IMR-90 (cell line): ENCODE measurements around the gene SLX4IP. TPM values are rescaled to one million over a fixed set of nuclear protein-coding genes. Genes with fewer than 3 reads are reported as not detected.
A peak's percentile ranks its signal among the peaks of the same experiment; 100 is the strongest.

Experiments used
- ATAC-seq: fragments of 200-7000 bp; cut with Tn5 transposase; 2 replicates; pipeline ENCODE4 v1.9.1; 2020; ENCODE audit warnings: low read depth, mild to moderate bottlenecking, moderate library complexity
- BruUV-seq: library from RNA; stranded (reverse); fragments of 400-500 nt; replicated peaks from 2 replicates; lab custom pipeline; 2021; lab: Mats Ljungman, UMichigan
- CTCF ChIA-PET: fragments of 300-600 bp; formaldehyde crosslinking; extraction: SDS; loops from one replicate; lab custom pipeline; 2021; ENCODE audit warnings: antibody characterized with exemption; lab: Yijun Ruan, JAX
- POLR2A ChIA-PET: fragments of 300-600 bp; sonication (Branson Sonifier 250); formaldehyde crosslinking; loops from one replicate; lab custom pipeline; 2022; ENCODE audit warnings: antibody characterized with exemption; ENCODE audit not compliant: unreplicated experiment; lab: Charles Lee
- DNase-seq: peaks from one replicate; pipeline ENCODE4 v3.0.0; 2013
- H2AFZ ChIP-seq: replicated peaks from 2 replicates; pipeline ENCODE3; 2013; ENCODE audit warnings: low read length, mild to moderate bottlenecking; ENCODE audit not compliant: poor library complexity
- H2AK5ac ChIP-seq: 2 replicates; pipeline ENCODE4 v1.6.1; 2013; ENCODE audit warnings: low read depth, low read length, inconsistent platforms
- H2AK9ac ChIP-seq: replicated peaks from 2 replicates; pipeline ENCODE3; 2013; ENCODE audit warnings: mild to moderate bottlenecking, low read depth, low read length, moderate library complexity; ENCODE audit not compliant: poor library complexity
- H2BK120ac ChIP-seq: 2 replicates; pipeline ENCODE4 v1.6.1; 2013; ENCODE audit warnings: low read depth, low read length, inconsistent platforms
- H2BK15ac ChIP-seq: 3 replicates; pipeline ENCODE4 v1.6.1; 2013; ENCODE audit warnings: low read depth, low read length, inconsistent platforms
- H2BK20ac ChIP-seq: 2 replicates; pipeline ENCODE4 v1.6.1; 2013; ENCODE audit warnings: low read depth, mild to moderate bottlenecking, inconsistent platforms, low read length, moderate library complexity
- H2BK5ac ChIP-seq: 2 replicates; pipeline ENCODE4 v1.6.1; 2013; ENCODE audit warnings: mild to moderate bottlenecking, low read depth, low read length, inconsistent platforms; ENCODE audit not compliant: poor library complexity, severe bottlenecking
- H3K14ac ChIP-seq: replicated peaks from 2 replicates; pipeline ENCODE4 v1.6.1; 2013; ENCODE audit warnings: low read depth, low read length, inconsistent platforms
- H3K18ac ChIP-seq: 2 replicates; pipeline ENCODE4 v1.6.1; 2013; ENCODE audit warnings: low read depth, low read length, control low read depth
- H3K23ac ChIP-seq: 2 replicates; pipeline ENCODE4 v1.6.1; 2013; ENCODE audit warnings: low read depth, low read length, inconsistent platforms
- H3K27ac ChIP-seq: 2 replicates; pipeline ENCODE4 v1.5.1; 2013; ENCODE audit warnings: mild to moderate bottlenecking, control low read depth, low read length; ENCODE audit not compliant: insufficient read depth
- H3K27me3 ChIP-seq: 2 replicates; pipeline ENCODE4 v1.6.1; 2013; ENCODE audit warnings: low read length; ENCODE audit not compliant: control insufficient read depth, insufficient read depth
- H3K36me3 ChIP-seq: 2 replicates; pipeline ENCODE4 v1.6.1; 2013; ENCODE audit warnings: low read length, mixed read lengths; ENCODE audit not compliant: control insufficient read depth, insufficient read depth
- H3K4ac ChIP-seq: 2 replicates; pipeline ENCODE4 v1.6.1; 2013; ENCODE audit warnings: low read depth, low read length, inconsistent platforms
- H3K4me1 ChIP-seq: 2 replicates; pipeline ENCODE4 v1.6.1; 2013; ENCODE audit warnings: low read length, mixed read lengths; ENCODE audit not compliant: control insufficient read depth, insufficient read depth
- H3K4me2 ChIP-seq: 2 replicates; pipeline ENCODE4 v1.6.1; 2013; ENCODE audit warnings: low read depth, mild to moderate bottlenecking, control low read depth, low read length, moderate library complexity
- H3K4me3 ChIP-seq: 2 replicates; pipeline ENCODE4 v1.5.1; 2013; ENCODE audit warnings: low read depth, mild to moderate bottlenecking, control low read depth, low read length, moderate library complexity; ENCODE audit not compliant: insufficient read depth
- H3K56ac ChIP-seq: 2 replicates; pipeline ENCODE4 v1.6.1; 2013; ENCODE audit warnings: low read length, inconsistent platforms; ENCODE audit not compliant: insufficient read depth; ENCODE audit errors: extremely low read depth
- H3K79me1 ChIP-seq, 2 experiments: 2 replicates each; pipeline ENCODE4 v1.6.1; 2013; ENCODE audit warnings: low read length in 2 of 2, inconsistent platforms in 1 of 2, low read depth in 1 of 2
- H3K9ac ChIP-seq: 2 replicates; pipeline ENCODE4 v1.6.1; 2013; ENCODE audit warnings: low read depth, low read length, control low read depth
- H3K9me1 ChIP-seq: 2 replicates; pipeline ENCODE4 v1.6.1; 2013; ENCODE audit warnings: low read length, inconsistent platforms; ENCODE audit not compliant: insufficient read depth
- H3K9me3 ChIP-seq: 2 replicates; pipeline ENCODE4 v1.6.1; 2013; ENCODE audit warnings: low read length; ENCODE audit not compliant: control insufficient read depth, insufficient read depth
- H4K20me1 ChIP-seq: 2 replicates; pipeline ENCODE4 v1.6.1; 2013; ENCODE audit warnings: low read length, inconsistent platforms; ENCODE audit not compliant: insufficient read depth
- H4K5ac ChIP-seq: 2 replicates; pipeline ENCODE4 v1.6.1; 2013; ENCODE audit warnings: mild to moderate bottlenecking, low read depth, low read length, control low read depth
- H4K8ac ChIP-seq, 2 experiments: 2 replicates each; pipeline ENCODE4 v1.6.1; 2013; ENCODE audit warnings: low read depth in 2 of 2, low read length in 2 of 2, control low read depth in 1 of 2, inconsistent platforms in 1 of 2
- H4K91ac ChIP-seq: 2 replicates; pipeline ENCODE4 v1.6.1; 2013; ENCODE audit warnings: low read depth, low read length, inconsistent platforms; ENCODE audit not compliant: insufficient read depth
- CEBPB ChIP-seq: IDR thresholded peaks from 2 replicates; pipeline ENCODE4 v1.6.1; 2012; ENCODE audit warnings: low read depth, low read length, improper control_type of control experiment
- CHD1 ChIP-seq: IDR thresholded peaks from 2 replicates; pipeline ENCODE4 v1.6.1; 2012; ENCODE audit warnings: low read depth, low read length, improper control_type of control experiment
- FOS ChIP-seq: fragments of 150-350 bp; IDR thresholded peaks from 2 replicates; pipeline ENCODE4 v1.6.1; 2016; ENCODE audit warnings: low read depth, low read length
- MXI1 ChIP-seq: IDR thresholded peaks from 2 replicates; pipeline ENCODE4 v1.6.1; 2012; ENCODE audit warnings: low read depth, mild to moderate bottlenecking, low read length, moderate library complexity, borderline replicate concordance
- RAD21 ChIP-seq: IDR thresholded peaks from 2 replicates; pipeline ENCODE4 v1.6.1; 2012; ENCODE audit warnings: low read length, improper control_type of control experiment
- WGBS, 2 experiments: methylation state at CpG; one replicate each; pipeline versions ENCODE4 v1.1.5 to v1.1.7; 2013; ENCODE audit warnings: missing lambda C conversion rate in 2 of 2; ENCODE audit not compliant: insufficient read length in 1 of 2; ENCODE audit errors: extremely low coverage in 2 of 2; 5-methylcytosine and 5-hydroxymethylcytosine counted together
- dilution Hi-C: fragments of 300-500 bp; cut with HindIII; formaldehyde crosslinking; loops from one replicate; pipeline ENCODE4 v1.14.3; 2018; ENCODE audit warnings: low sequenced_read_pairs; ENCODE audit not compliant: unreplicated experiment
- in situ Hi-C: fragments of 300-500 bp; cut with MboI; formaldehyde crosslinking; loops from 3 replicates; pipeline ENCODE4 v1.14.3; 2019; ENCODE audit warnings: low sequenced_read_pairs, inconsistent platforms, mixed read lengths
- intact Hi-C: fragments of 100-400 bp; cut with micrococcal nuclease; formaldehyde crosslinking; loops from 2 replicates; pipeline ENCODE4 v1.10.0; 2022
- polyA plus RNA-seq, 3 experiments: library from polyadenylated mRNA; depleted of rRNA; stranded (reverse); fragments of >200 nt; gene quantifications; 2 replicates each; pipeline ENCODE4 v1.2.3, GENCODE V29; 2012; ENCODE audit warnings: low replicate concordance in 1 of 3
- total RNA-seq: library from RNA; depleted of rRNA; stranded (reverse); fragments of >200 nt; gene quantifications from 2 replicates; pipeline ENCODE4 v1.2.3, GENCODE V29; 2012

Gene SLX4IP
- total and polyA plus RNA-seq, 2 of the 4 experiments (the other 2 are of a cell fraction) = 1.3 to 5.9 TPM

DNA sequence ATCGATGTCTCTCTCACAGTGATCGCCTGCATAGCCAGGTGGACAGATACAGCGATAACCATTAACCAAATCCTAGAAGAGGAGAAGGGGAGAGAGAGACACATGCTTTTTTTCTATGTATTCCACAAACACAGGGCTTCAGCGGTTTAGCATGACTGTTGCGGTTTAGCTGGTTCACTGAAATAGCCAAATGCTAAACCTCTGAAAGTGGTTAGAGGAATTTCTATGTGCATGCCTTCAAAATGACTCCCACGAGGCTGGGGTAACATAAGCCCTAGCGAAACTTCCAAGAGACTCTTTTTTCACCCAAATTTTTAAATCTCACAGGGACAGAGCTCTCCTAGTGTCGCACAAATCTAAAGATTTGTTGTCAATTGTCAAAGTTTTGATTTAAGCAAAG, 213.5 kb downstream of the SLX4IP start:
- Histone ChIP-seq H3K23ac (no peak overlapping the region), H3K27ac (no peak overlapping the region), H4K91ac (peak overlapping the region; percentile 20; the same call in 1 of the 2 replicates), H3K4me3 (no peak overlapping the region), H2AK5ac (peak overlapping the region; percentile 67; the same call in 1 of the 2 replicates), H3K4ac (peak overlapping the region; percentile 49), H2AK9ac (no peak overlapping the region), H3K9me3 (no peaks in the 10 kb centered on the region), H4K20me1 (peaks cover 9% of the 10 kb centered on the region), H4K5ac (no peak overlapping the region), H2BK20ac (0 out of 2 replicates have a peak overlapping the region, but pooled peaks have one; percentile 8), H3K14ac (no peak overlapping the region), H2BK5ac (no peak overlapping the region), H2BK120ac (peak overlapping the region; percentile 49; the same call in 1 of the 2 replicates), H3K27me3 (no peaks in the 10 kb centered on the region), H3K79me1 (peaks cover 14 to 50% of the 10 kb centered on the region in 2 experiments), H3K4me1 (peaks cover 36% of the 10 kb centered on the region), H3K9me1 (peaks cover 25% of the 10 kb centered on the region), H3K4me2 (0 out of 2 replicates have a peak overlapping the region, but pooled peaks have one; percentile 4), H3K36me3 (peaks cover 87% of the 10 kb centered on the region), H3K9ac (no peak overlapping the region), H3K56ac (peak overlapping the region; percentile 1; the same call in 1 of the 2 replicates), H2AFZ (no peak overlapping the region), H4K8ac (no peak overlapping the region; a peak in 1 of 4 replicates), H3K18ac (no peak overlapping the region), H2BK15ac (no peak overlapping the region; the same call in 2 of the 3 replicates)
- no TSS peak for BruUV-seq
- TF ChIP-seq CHD1 (no peak), MXI1 (0 out of 2 replicates have a peak, but pooled peaks have one; percentile 36), CEBPB (0 out of 2 replicates have a peak, but pooled peaks have one; percentile 20), RAD21 (peak; percentile 32; the same call in 1 of the 2 replicates), FOS (peak; percentile 69)
- ChIA-PET POLR2A (interaction anchor here (0.7 kb wide), 1 partner anchor 12 kb away, joined by 11 read pairs; no protein-coding TSS in a partner anchor), CTCF (interaction anchor here (0.8 to 1.0 kb wide), 3 partner anchors 22 to 348 kb away, joined by 3 read pairs; no protein-coding TSS in a partner anchor)
- dilution Hi-C loops = no loop called here
- DNase-seq (peak; percentile 91), ATAC-seq (peak; percentile 76)
- intact Hi-C loops = loop anchor here (5.0 kb wide), 1 partner anchor 181 kb away; no protein-coding TSS in a partner anchor
- WGBS, 2 experiments = no CpG with 5 or more reads among the region's 8 CpGs
- in situ Hi-C loops = loop anchor here (5.0 kb wide), 1 partner anchor 86 kb away; no protein-coding TSS in a partner anchor
